ENCODE results near the gene AATK.

Gene AATK

GRCh38 chr17:81119223-81120148 is 46.5 kb downstream of the AATK start:
- Histone ChIP-seq H4K5ac (ENCODE audit: low read length) (no peak overlapping the region), H2AK5ac (ENCODE audit: low read length) (no peak overlapping the region), H3K79me2 (ENCODE audit: control insufficient read depth, insufficient read depth, low read length) (no peaks in the 10 kb centered on the region), H3K27ac (ENCODE audit: low read depth, low read length) (no peak overlapping the region), H2BK120ac (ENCODE audit: low read depth, low read length) (no peak overlapping the region), H3K4me3 (ENCODE audit: low read length) (peak overlapping the region; percentile 56), H3K79me1 (ENCODE audit: low read length) (no peaks in the 10 kb centered on the region), H3K56ac (ENCODE audit: low read length) (peak overlapping the region; percentile 82), H3K36me3 (ENCODE audit: control insufficient read depth, insufficient read depth, low read length) (no peaks in the 10 kb centered on the region), H3K4me2 (ENCODE audit: low read length) (peak overlapping the region; percentile 88), H3K23ac (ENCODE audit: low read length) (no peak overlapping the region), H2BK5ac (ENCODE audit: low read length) (no peak overlapping the region), H3K27me3 (ENCODE audit: insufficient read depth, low read length, poor library complexity) (no peaks in the 10 kb centered on the region), H3K4me1 (ENCODE audit: control insufficient read depth, low read depth, low read length) (no peaks in the 10 kb centered on the region), H2BK15ac (replicated peaks; ENCODE audit: low read depth) (no peak overlapping the region), H3K18ac (ENCODE audit: low read length) (no peak overlapping the region), H3K9ac (ENCODE audit: low read length) (peak overlapping the region; percentile 65), H4K8ac (ENCODE audit: low read depth, low read length) (no peak overlapping the region), H3K4ac (ENCODE audit: low read depth, low read length) (no peak overlapping the region)
- no CpG with 5 or more reads among the region's 89 CpGs for WGBS (ENCODE audit: extremely low coverage, insufficient coverage, low lambda C conversion rate)
- DNase-seq = peak; percentile 98

GRCh38 chr17:81118308-81119221 is 47.5 kb downstream of the AATK start:
- Histone ChIP-seq H4K8ac (ENCODE audit: low read depth, low read length) (no peak overlapping the region), H3K79me1 (ENCODE audit: low read length) (no peaks in the 10 kb centered on the region), H2AK5ac (ENCODE audit: low read length) (no peak overlapping the region), H3K18ac (ENCODE audit: low read length) (no peak overlapping the region), H3K27me3 (ENCODE audit: insufficient read depth, low read length, poor library complexity) (no peaks in the 10 kb centered on the region), H3K56ac (ENCODE audit: low read length) (peak overlapping the region; percentile 46), H3K9ac (ENCODE audit: low read length) (peak overlapping the region; percentile 65), H3K36me3 (ENCODE audit: control insufficient read depth, insufficient read depth, low read length) (no peaks in the 10 kb centered on the region), H3K79me2 (ENCODE audit: control insufficient read depth, insufficient read depth, low read length) (no peaks in the 10 kb centered on the region), H2BK15ac (replicated peaks; ENCODE audit: low read depth) (no peak overlapping the region), H3K4me3 (ENCODE audit: low read length) (no peak overlapping the region), H2BK120ac (ENCODE audit: low read depth, low read length) (no peak overlapping the region), H3K4me1 (ENCODE audit: control insufficient read depth, low read depth, low read length) (no peaks in the 10 kb centered on the region), H3K27ac (ENCODE audit: low read depth, low read length) (no peak overlapping the region), H2BK5ac (ENCODE audit: low read length) (no peak overlapping the region), H3K4me2 (ENCODE audit: low read length) (peak overlapping the region; percentile 88), H3K4ac (ENCODE audit: low read depth, low read length) (no peak overlapping the region), H3K23ac (ENCODE audit: low read length) (peak overlapping the region; percentile 68), H4K5ac (ENCODE audit: low read length) (no peak overlapping the region)
- no CpG with 5 or more reads among the region's 24 CpGs for WGBS (ENCODE audit: extremely low coverage, insufficient coverage, low lambda C conversion rate)
- DNase-seq = no peak

GRCh38 chr17:81117672-81118198 is 48.3 kb downstream of the AATK start:
- no peak overlapping the region for H3K56ac ChIP-seq (ENCODE audit: low read length)
- no peak overlapping the region for H3K4me2 ChIP-seq (ENCODE audit: low read length)
- no peak overlapping the region for H3K4ac ChIP-seq (ENCODE audit: low read depth, low read length)
- H3K27ac ChIP-seq (ENCODE audit: low read depth, low read length) = no peak overlapping the region
- H2BK120ac ChIP-seq (ENCODE audit: low read depth, low read length) = no peak overlapping the region
- no peak overlapping the region for H3K23ac ChIP-seq (ENCODE audit: low read length)
- no peaks in the 10 kb centered on the region for H3K79me2 ChIP-seq (ENCODE audit: control insufficient read depth, insufficient read depth, low read length)
- WGBS (ENCODE audit: extremely low coverage, insufficient coverage, low lambda C conversion rate) = no CpG with 5 or more reads among the region's 20 CpGs
- no peaks in the 10 kb centered on the region for H3K4me1 ChIP-seq (ENCODE audit: control insufficient read depth, low read depth, low read length)
- H2BK15ac ChIP-seq (replicated peaks; ENCODE audit: low read depth) = no peak overlapping the region
- no peak for DNase-seq
- no peak overlapping the region for H2AK5ac ChIP-seq (ENCODE audit: low read length)
- H2BK5ac ChIP-seq (ENCODE audit: low read length) = no peak overlapping the region
- no peaks in the 10 kb centered on the region for H3K27me3 ChIP-seq (ENCODE audit: insufficient read depth, low read length, poor library complexity)
- H4K8ac ChIP-seq (ENCODE audit: low read depth, low read length) = no peak overlapping the region
- H3K79me1 ChIP-seq (ENCODE audit: low read length) = no peaks in the 10 kb centered on the region
- H3K9ac ChIP-seq (ENCODE audit: low read length) = no peak overlapping the region
- H3K18ac ChIP-seq (ENCODE audit: low read length) = no peak overlapping the region
- H3K36me3 ChIP-seq (ENCODE audit: control insufficient read depth, insufficient read depth, low read length) = no peaks in the 10 kb centered on the region
- H3K4me3 ChIP-seq (ENCODE audit: low read length) = no peak overlapping the region
- no peak overlapping the region for H4K5ac ChIP-seq (ENCODE audit: low read length)

DNA sequence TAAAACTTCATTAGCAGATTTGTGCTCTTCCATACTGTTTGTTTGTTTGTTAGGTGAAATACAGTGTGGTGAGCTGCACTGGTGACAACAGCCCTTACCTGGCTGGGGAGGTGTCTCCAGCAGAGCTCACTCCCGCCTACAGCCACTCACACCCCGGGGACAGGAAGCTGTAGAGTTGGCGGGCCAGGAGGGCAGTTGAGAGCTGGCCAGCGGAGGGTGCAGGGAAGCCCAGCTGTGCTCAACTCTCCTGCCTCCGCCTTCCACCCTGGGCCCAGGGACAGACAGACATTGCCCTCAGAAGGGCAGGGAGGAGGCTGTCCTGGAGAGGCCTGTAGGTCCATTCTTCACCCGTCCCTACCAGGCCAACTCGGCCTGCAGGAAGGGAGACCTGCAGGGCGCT is 49.3 kb downstream of the AATK start:
- no peaks in the 10 kb centered on the region for H3K27me3 ChIP-seq (ENCODE audit: insufficient read depth, low read length, poor library complexity)
- no peaks in the 10 kb centered on the region for H3K79me2 ChIP-seq (ENCODE audit: control insufficient read depth, insufficient read depth, low read length)
- H4K8ac ChIP-seq (ENCODE audit: low read depth, low read length) = no peak overlapping the region
- H3K79me1 ChIP-seq (ENCODE audit: low read length) = no peaks in the 10 kb centered on the region
- no peak overlapping the region for H4K5ac ChIP-seq (ENCODE audit: low read length)
- H3K4me1 ChIP-seq (ENCODE audit: control insufficient read depth, low read depth, low read length) = no peaks in the 10 kb centered on the region
- no peak overlapping the region for H2BK15ac ChIP-seq (replicated peaks; ENCODE audit: low read depth)
- no peak overlapping the region for H3K18ac ChIP-seq (ENCODE audit: low read length)
- H2BK5ac ChIP-seq (ENCODE audit: low read length) = no peak overlapping the region
- no peak overlapping the region for H2BK120ac ChIP-seq (ENCODE audit: low read depth, low read length)
- no peaks in the 10 kb centered on the region for H3K36me3 ChIP-seq (ENCODE audit: control insufficient read depth, insufficient read depth, low read length)
- no peak for DNase-seq
- no peak overlapping the region for H3K9ac ChIP-seq (ENCODE audit: low read length)
- no peak overlapping the region for H3K4ac ChIP-seq (ENCODE audit: low read depth, low read length)
- no peak overlapping the region for H3K27ac ChIP-seq (ENCODE audit: low read depth, low read length)
- no peak overlapping the region for H2AK5ac ChIP-seq (ENCODE audit: low read length)
- no peak overlapping the region for H3K23ac ChIP-seq (ENCODE audit: low read length)
- H3K56ac ChIP-seq (ENCODE audit: low read length) = peak overlapping the region; percentile 34
- H3K4me3 ChIP-seq (ENCODE audit: low read length) = no peak overlapping the region
- no peak overlapping the region for H3K4me2 ChIP-seq (ENCODE audit: low read length)
- WGBS (ENCODE audit: extremely low coverage, insufficient coverage, low lambda C conversion rate) = no CpG with 5 or more reads among the region's 8 CpGs

GRCh38 chr17:81115749-81116464 is 50.1 kb downstream of the AATK start:
- no peak overlapping the region for H3K4me2 ChIP-seq (ENCODE audit: low read length)
- no peak overlapping the region for H2BK5ac ChIP-seq (ENCODE audit: low read length)
- H4K8ac ChIP-seq (ENCODE audit: low read depth, low read length) = no peak overlapping the region
- no peaks in the 10 kb centered on the region for H3K27me3 ChIP-seq (ENCODE audit: insufficient read depth, low read length, poor library complexity)
- no peak for DNase-seq
- no peaks in the 10 kb centered on the region for H3K79me2 ChIP-seq (ENCODE audit: control insufficient read depth, insufficient read depth, low read length)
- H3K9ac ChIP-seq (ENCODE audit: low read length) = no peak overlapping the region
- no peak overlapping the region for H3K4ac ChIP-seq (ENCODE audit: low read depth, low read length)
- no peak overlapping the region for H3K18ac ChIP-seq (ENCODE audit: low read length)
- no peak overlapping the region for H3K27ac ChIP-seq (ENCODE audit: low read depth, low read length)
- no peaks in the 10 kb centered on the region for H3K79me1 ChIP-seq (ENCODE audit: low read length)
- no peak overlapping the region for H4K5ac ChIP-seq (ENCODE audit: low read length)
- no peaks in the 10 kb centered on the region for H3K4me1 ChIP-seq (ENCODE audit: control insufficient read depth, low read depth, low read length)
- H3K36me3 ChIP-seq (ENCODE audit: control insufficient read depth, insufficient read depth, low read length) = no peaks in the 10 kb centered on the region
- no peak overlapping the region for H3K23ac ChIP-seq (ENCODE audit: low read length)
- WGBS (ENCODE audit: extremely low coverage, insufficient coverage, low lambda C conversion rate) = no CpG with 5 or more reads among the region's 22 CpGs
- no peak overlapping the region for H2AK5ac ChIP-seq (ENCODE audit: low read length)
- H3K56ac ChIP-seq (ENCODE audit: low read length) = no peak overlapping the region
- no peak overlapping the region for H3K4me3 ChIP-seq (ENCODE audit: low read length)
- H2BK120ac ChIP-seq (ENCODE audit: low read depth, low read length) = no peak overlapping the region
- no peak overlapping the region for H2BK15ac ChIP-seq (replicated peaks; ENCODE audit: low read depth)

Data from mesendoderm (in vitro differentiated cells).